Panc1 (cell line): Measurements from ENCODE around the gene EPHB6. TPM values are rescaled to one million over a fixed set of nuclear protein-coding genes. Genes with fewer than 3 reads are reported as not detected.

Experiments
- ATAC-seq: fragments of 200-7000 bp; cut with Tn5 transposase; 2 replicates; pipeline ENCODE4 v1.9.1; 2020; ENCODE audit warnings: mild to moderate bottlenecking, moderate library complexity
- BruUV-seq: library from RNA; stranded (reverse); fragments of 400-500 nt; replicated peaks from 2 replicates; lab custom pipeline; 2021; lab: Mats Ljungman, UMichigan
- CTCF ChIA-PET: fragments of 300-600 bp; sonication (Branson Sonifier 250); formaldehyde crosslinking; loops from one replicate; lab custom pipeline; 2022; ENCODE audit warnings: antibody characterized with exemption; lab: Charles Lee
- POLR2A ChIA-PET: fragments of 300-600 bp; sonication (Branson Sonifier 250); formaldehyde crosslinking; loops from one replicate; lab custom pipeline; 2022; ENCODE audit warnings: antibody characterized with exemption; lab: Charles Lee
- DNase-seq: peaks from one replicate; pipeline ENCODE4 v3.0.0-alpha.2; 2010; ENCODE audit warnings: low read depth, low spot score
- H3K27ac ChIP-seq: 2 replicates; pipeline ENCODE4 v1.5.1; 2011; ENCODE audit warnings: mild to moderate bottlenecking, low read length, inconsistent platforms
- H3K27me3 ChIP-seq: fragments of 200-500 bp; sonication (Bioruptor generic); 2 replicates; pipeline ENCODE4 v1.6.0; 2014; ENCODE audit warnings: low read length, inconsistent platforms; ENCODE audit not compliant: control insufficient read depth, insufficient read depth
- H3K36me3 ChIP-seq: fragments of 200-500 bp; sonication (Bioruptor generic); 2 replicates; pipeline ENCODE4 v1.5.1; 2014; ENCODE audit warnings: inconsistent platforms, mild to moderate bottlenecking, low read length, moderate library complexity; ENCODE audit not compliant: control insufficient read depth, insufficient read depth
- H3K4me1 ChIP-seq: 2 replicates; pipeline ENCODE4 v1.5.1; 2011; ENCODE audit warnings: inconsistent platforms, mild to moderate bottlenecking, low read length, moderate library complexity; ENCODE audit not compliant: control insufficient read depth, insufficient read depth
- H3K4me3 ChIP-seq, 2 experiments: 2 replicates each; pipeline ENCODE4 v1.5.1; 2011 to 2012; ENCODE audit warnings: low read depth in 2 of 2, low read length in 2 of 2, mild to moderate bottlenecking in 2 of 2, inconsistent platforms in 1 of 2, moderate library complexity in 1 of 2
- H3K9me3 ChIP-seq: fragments of 200-500 bp; sonication (Bioruptor generic); 2 replicates; pipeline ENCODE4 v1.5.1; 2014; ENCODE audit warnings: low read depth, mild to moderate bottlenecking, inconsistent platforms, low read length, moderate library complexity; ENCODE audit not compliant: control insufficient read depth, insufficient read depth
- POLR2AphosphoS5 ChIP-seq: IDR thresholded peaks from 2 replicates; pipeline ENCODE4 v1.6.1; 2012; ENCODE audit warnings: mild to moderate bottlenecking, low read depth, low read length, moderate library complexity
- SIN3A ChIP-seq: IDR thresholded peaks from 2 replicates; pipeline ENCODE4 v1.6.1; 2012; ENCODE audit warnings: low read depth, mild to moderate bottlenecking, low read length, moderate library complexity, borderline replicate concordance; ENCODE audit not compliant: insufficient read depth
- TCF7L2 ChIP-seq: IDR thresholded peaks from 2 replicates; pipeline ENCODE4 v1.6.1; 2011; ENCODE audit warnings: mild to moderate bottlenecking, low read depth, low read length, inconsistent platforms
- in situ Hi-C: cut with HindIII; loops from 2 replicates; pipeline ENCODE4 v1.10.0; 2016; ENCODE audit warnings: low sequenced_read_pairs, low pct_unique_long_range_greater_than_20kb
- intact Hi-C: fragments of 100-400 bp; cut with micrococcal nuclease; formaldehyde crosslinking; loops from one replicate; pipeline ENCODE4 v1.10.0; 2022; ENCODE audit not compliant: unreplicated experiment
- total RNA-seq: library from RNA; stranded (reverse); gene quantifications from one replicate; pipeline ENCODE4 v1.2.1, GENCODE V29; 2021; ENCODE audit not compliant: unreplicated experiment
- TF ChIP-seq, protein P1 (sequence below): fragments of 450-650 bp; IDR thresholded peaks from 2 replicates; pipeline ENCODE4 v1.5.1; 2017; ENCODE audit warnings: mild to moderate bottlenecking
- TF ChIP-seq, protein P2 (sequence below), 2 experiments: IDR thresholded peaks; 2 replicates each; pipeline ENCODE4 v1.6.1; 2011 to 2012; ENCODE audit warnings: low read depth in 2 of 2, control low read depth in 1 of 2, low read length in 1 of 2, mild to moderate bottlenecking in 1 of 2, moderate library complexity in 1 of 2; ENCODE audit not compliant: insufficient read depth in 1 of 2

The EPHB6 gene
- total RNA-seq, 1 experiment from 2014 or later, result 0.54 TPM

DNA sequence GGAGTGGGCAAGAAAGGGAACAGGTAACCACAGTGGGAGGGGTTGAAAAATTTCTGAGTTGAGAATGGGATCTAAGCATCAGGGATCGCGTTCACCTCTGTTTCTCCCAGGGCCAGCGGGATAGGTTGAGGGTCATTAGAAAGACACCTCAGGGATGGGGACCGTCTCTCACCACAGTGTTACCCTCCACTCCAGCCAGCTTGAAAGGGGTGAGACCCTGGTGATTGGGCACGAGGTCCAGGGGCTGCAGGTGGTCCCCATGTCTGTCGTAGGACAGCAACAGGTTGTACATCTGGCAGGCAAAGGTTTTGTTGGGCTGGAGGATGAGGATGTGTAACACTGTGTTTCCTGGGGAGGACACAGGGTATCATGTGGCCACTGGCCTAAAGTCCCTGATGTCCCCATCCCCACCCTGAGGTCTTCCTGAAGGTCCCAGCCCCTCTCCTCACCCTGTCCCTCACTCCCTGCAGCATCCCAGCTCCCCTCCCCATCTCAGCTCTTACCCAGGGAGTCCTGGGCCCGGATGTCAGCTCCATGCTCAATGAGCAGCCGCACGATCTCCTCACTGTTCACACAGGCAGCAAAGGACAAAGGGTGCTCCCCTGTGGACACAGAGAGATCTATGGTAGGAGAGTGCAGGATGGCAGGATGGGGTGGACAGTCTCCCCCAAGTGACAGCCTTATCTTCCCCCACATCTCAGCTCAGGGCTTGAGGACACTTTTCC is 21.5 kb downstream of the EPHB6 start:
- no peaks in the 10 kb centered on the region for H3K4me1 ChIP-seq
- intact Hi-C loops, result no loop called here
- ChIA-PET POLR2A (no interaction called here), CTCF (no interaction called here)
- H3K36me3 ChIP-seq, result no peaks in the 10 kb centered on the region
- no peak overlapping the region for H3K27ac ChIP-seq
- DNase-seq, result no peak
- no peak for ATAC-seq
- no peak overlapping the region for H3K4me3 ChIP-seq
- in situ Hi-C loops, result no loop called here
- BruUV-seq, result no TSS peak
- H3K9me3 ChIP-seq, result no peaks in the 10 kb centered on the region
- TF ChIP-seq SIN3A (no peak), TCF7L2 (no peak), POLR2AphosphoS5 (no peak)
- peaks cover 11% of the 10 kb centered on the region for H3K27me3 ChIP-seq

DNA sequence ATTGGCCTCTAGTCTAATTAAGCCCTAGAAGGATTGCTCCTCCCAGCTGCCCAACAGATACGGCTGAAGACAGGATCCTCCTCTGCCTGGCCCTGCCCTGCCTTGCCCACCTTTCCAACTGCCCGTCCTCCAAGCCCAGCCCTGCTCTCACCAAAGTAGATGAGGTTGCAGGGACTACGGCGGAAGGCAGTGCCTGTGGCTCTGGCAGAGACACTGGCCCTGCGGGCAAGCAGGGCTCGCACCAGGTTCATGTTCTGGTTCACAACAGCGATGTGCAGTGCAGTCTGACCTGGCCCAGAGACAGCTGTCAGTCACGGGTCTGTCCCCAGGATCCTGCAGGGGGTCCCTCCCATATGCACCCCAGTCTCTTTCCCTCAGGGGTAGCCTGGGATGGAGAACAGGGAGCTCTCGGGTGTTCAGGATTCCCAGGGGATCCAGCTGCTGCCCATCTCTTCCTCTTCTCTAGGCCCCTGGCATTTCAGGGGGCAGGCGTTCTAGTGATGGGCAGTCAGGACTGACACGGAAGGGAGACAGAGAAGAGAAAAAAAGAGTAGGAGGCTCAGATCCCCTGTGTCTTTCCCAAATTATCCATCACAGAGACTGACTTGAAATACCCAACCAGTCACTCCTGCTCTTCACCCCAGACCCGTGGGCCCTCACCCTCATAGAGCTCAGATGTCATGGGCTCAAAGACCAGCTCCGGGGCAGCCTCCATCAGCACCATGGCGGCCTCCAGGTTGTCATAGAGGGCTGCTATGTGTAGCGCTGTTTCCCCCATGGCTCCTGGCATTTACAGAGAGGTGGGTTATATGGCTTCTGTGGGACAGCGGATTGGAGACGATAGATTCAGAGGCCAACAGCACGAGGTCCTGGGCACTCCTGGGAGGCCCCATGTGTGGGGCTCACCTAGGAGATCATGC is 22.4 kb downstream of the EPHB6 start:
- DNase-seq (no peak), ATAC-seq (no peak)
- no peaks in the 10 kb centered on the region for H3K36me3 ChIP-seq
- CTCF ChIA-PET, result interaction anchor here (0.6 kb wide), 1 partner anchor 88 kb away, joined by 3 read pairs; no protein-coding TSS in a partner anchor
- no peaks in the 10 kb centered on the region for H3K9me3 ChIP-seq
- POLR2A ChIA-PET, result no interaction called here
- in situ Hi-C loops (no loop called here), intact Hi-C loops (no loop called here)
- TF ChIP-seq TCF7L2 (no peak), SIN3A (no peak)
- TF ChIP-seq, protein P1, sequence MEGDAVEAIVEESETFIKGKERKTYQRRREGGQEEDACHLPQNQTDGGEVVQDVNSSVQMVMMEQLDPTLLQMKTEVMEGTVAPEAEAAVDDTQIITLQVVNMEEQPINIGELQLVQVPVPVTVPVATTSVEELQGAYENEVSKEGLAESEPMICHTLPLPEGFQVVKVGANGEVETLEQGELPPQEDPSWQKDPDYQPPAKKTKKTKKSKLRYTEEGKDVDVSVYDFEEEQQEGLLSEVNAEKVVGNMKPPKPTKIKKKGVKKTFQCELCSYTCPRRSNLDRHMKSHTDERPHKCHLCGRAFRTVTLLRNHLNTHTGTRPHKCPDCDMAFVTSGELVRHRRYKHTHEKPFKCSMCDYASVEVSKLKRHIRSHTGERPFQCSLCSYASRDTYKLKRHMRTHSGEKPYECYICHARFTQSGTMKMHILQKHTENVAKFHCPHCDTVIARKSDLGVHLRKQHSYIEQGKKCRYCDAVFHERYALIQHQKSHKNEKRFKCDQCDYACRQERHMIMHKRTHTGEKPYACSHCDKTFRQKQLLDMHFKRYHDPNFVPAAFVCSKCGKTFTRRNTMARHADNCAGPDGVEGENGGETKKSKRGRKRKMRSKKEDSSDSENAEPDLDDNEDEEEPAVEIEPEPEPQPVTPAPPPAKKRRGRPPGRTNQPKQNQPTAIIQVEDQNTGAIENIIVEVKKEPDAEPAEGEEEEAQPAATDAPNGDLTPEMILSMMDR, result no peak
- TF ChIP-seq, protein P2, sequence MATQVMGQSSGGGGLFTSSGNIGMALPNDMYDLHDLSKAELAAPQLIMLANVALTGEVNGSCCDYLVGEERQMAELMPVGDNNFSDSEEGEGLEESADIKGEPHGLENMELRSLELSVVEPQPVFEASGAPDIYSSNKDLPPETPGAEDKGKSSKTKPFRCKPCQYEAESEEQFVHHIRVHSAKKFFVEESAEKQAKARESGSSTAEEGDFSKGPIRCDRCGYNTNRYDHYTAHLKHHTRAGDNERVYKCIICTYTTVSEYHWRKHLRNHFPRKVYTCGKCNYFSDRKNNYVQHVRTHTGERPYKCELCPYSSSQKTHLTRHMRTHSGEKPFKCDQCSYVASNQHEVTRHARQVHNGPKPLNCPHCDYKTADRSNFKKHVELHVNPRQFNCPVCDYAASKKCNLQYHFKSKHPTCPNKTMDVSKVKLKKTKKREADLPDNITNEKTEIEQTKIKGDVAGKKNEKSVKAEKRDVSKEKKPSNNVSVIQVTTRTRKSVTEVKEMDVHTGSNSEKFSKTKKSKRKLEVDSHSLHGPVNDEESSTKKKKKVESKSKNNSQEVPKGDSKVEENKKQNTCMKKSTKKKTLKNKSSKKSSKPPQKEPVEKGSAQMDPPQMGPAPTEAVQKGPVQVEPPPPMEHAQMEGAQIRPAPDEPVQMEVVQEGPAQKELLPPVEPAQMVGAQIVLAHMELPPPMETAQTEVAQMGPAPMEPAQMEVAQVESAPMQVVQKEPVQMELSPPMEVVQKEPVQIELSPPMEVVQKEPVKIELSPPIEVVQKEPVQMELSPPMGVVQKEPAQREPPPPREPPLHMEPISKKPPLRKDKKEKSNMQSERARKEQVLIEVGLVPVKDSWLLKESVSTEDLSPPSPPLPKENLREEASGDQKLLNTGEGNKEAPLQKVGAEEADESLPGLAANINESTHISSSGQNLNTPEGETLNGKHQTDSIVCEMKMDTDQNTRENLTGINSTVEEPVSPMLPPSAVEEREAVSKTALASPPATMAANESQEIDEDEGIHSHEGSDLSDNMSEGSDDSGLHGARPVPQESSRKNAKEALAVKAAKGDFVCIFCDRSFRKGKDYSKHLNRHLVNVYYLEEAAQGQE (IDR thresholded peaks at IDR 0.05; ENCODE audit: insufficient read depth in 1 of 2, low read depth in 2 of 2, low read length in 1 of 2), result no peak
- no peak overlapping the region for H3K27ac ChIP-seq
- no peaks in the 10 kb centered on the region for H3K4me1 ChIP-seq
- H3K27me3 ChIP-seq, result peaks cover 11% of the 10 kb centered on the region
- H3K4me3 ChIP-seq, result no peak overlapping the region
- no TSS peak for BruUV-seq
